ENCODE data around the gene PRM3.

GRCh38 chr16:11277607-11278337, 4.3 kb upstream of the PRM3 start:
- no peak for TF ChIP-seq CTCF (optimal IDR thresholded peaks at IDR 0.05 in 1 of 3, IDR thresholded peaks at IDR 0.05 in 1 of 3, conservative IDR thresholded peaks at IDR 0.05 in 1 of 3; ENCODE audit: extremely low read depth in 1 of 3, insufficient read depth in 2 of 3, low read length in 3 of 3)
- no peak for TF ChIP-seq EZH2 (IDR thresholded peaks at IDR 0.05; ENCODE audit: low read length)

Measured in keratinocyte (primary cell).